HEK293 (cell line): ENCODE data around the gene TINAGL1.

Experiments
- CTCF ChIA-PET: fragments of 350-600 bp; formaldehyde crosslinking; extraction: SDS; loops from one replicate; lab custom pipeline; 2021; ENCODE audit warnings: antibody characterized with exemption; lab: Yijun Ruan, JAX
- POLR2A ChIA-PET: fragments of 300-600 bp; formaldehyde crosslinking; extraction: SDS; loops from one replicate; lab custom pipeline; 2020; ENCODE audit warnings: antibody characterized with exemption, inconsistent platforms; lab: Yijun Ruan, JAX
- H3K27ac ChIP-seq: fragments of 200-500 bp; sonication (Bioruptor generic); 2 replicates; pipeline ENCODE4 v1.5.1; 2014; ENCODE audit warnings: low read depth, low read length, control low read depth, inconsistent platforms; ENCODE audit errors: extremely low read depth
- H3K36me3 ChIP-seq, 2 experiments: fragments of 200-500 bp in 1 of 2; sonication (Bioruptor generic) in 1 of 2; 1 replicate in 1 of 2; 2 replicates in 1 of 2; pipeline ENCODE4 v1.5.1; 2014 to 2017; ENCODE audit warnings: inconsistent platforms in 2 of 2, low read length in 2 of 2; ENCODE audit not compliant: control insufficient read depth in 2 of 2, insufficient read depth in 1 of 2
- H3K4me1 ChIP-seq: fragments of 200-500 bp; sonication (Bioruptor generic); 2 replicates; pipeline ENCODE4 v1.5.1; 2014; ENCODE audit warnings: mild to moderate bottlenecking, low read length, inconsistent platforms; ENCODE audit not compliant: control insufficient read depth, insufficient read depth
- H3K4me3 ChIP-seq: 2 replicates; pipeline ENCODE4 v1.5.1; 2011; ENCODE audit warnings: low read depth, mild to moderate bottlenecking, control low read depth, low read length, moderate library complexity
- H3K9me3 ChIP-seq: fragments of 200-500 bp; sonication (Bioruptor generic); 2 replicates; pipeline ENCODE4 v1.5.1; 2014; ENCODE audit warnings: low read depth, low read length, inconsistent platforms; ENCODE audit not compliant: control insufficient read depth, insufficient read depth
- EGR2 ChIP-seq: fragments of 450-650 bp; formaldehyde crosslinking; IDR thresholded peaks from 2 replicates; pipeline ENCODE4 v1.5.1; 2016; ENCODE audit warnings: low read depth, missing biosample characterization, missing genetic modification characterization
- GLIS1 ChIP-seq: fragments of 450-650 bp; formaldehyde crosslinking; IDR thresholded peaks from 2 replicates; pipeline ENCODE4 v1.5.1; 2016; ENCODE audit warnings: missing biosample characterization, missing genetic modification characterization
- GLIS2 ChIP-seq: fragments of 450-650 bp; formaldehyde crosslinking; IDR thresholded peaks from 2 replicates; pipeline ENCODE4 v1.5.1; 2016; ENCODE audit warnings: missing biosample characterization, missing genetic modification characterization
- HOXA7 ChIP-seq: sonication (generic); formaldehyde crosslinking; IDR thresholded peaks from 2 replicates; pipeline ENCODE4 v1.8.1; 2022; ENCODE audit warnings: missing genetic modification reagents, borderline replicate concordance
- HOXC10 ChIP-seq: sonication (generic); formaldehyde crosslinking; IDR thresholded peaks from 2 replicates; pipeline ENCODE4 v1.8.1; 2023; ENCODE audit warnings: mild to moderate bottlenecking, missing genetic modification reagents
- SCRT1 ChIP-seq: fragments of 450-650 bp; formaldehyde crosslinking; IDR thresholded peaks from 2 replicates; pipeline ENCODE4 v1.5.1; 2016; ENCODE audit warnings: missing biosample characterization, missing genetic modification characterization, borderline replicate concordance
- SCRT2 ChIP-seq: fragments of 450-650 bp; formaldehyde crosslinking; IDR thresholded peaks from 2 replicates; pipeline ENCODE4 v1.5.1; 2016; ENCODE audit warnings: missing biosample characterization, missing genetic modification characterization
- ZBTB20 ChIP-seq: fragments of 450-650 bp; formaldehyde crosslinking; IDR thresholded peaks from 2 replicates; pipeline ENCODE4 v1.5.1; 2016; ENCODE audit warnings: missing biosample characterization, missing genetic modification characterization
- ZBTB21 ChIP-seq: fragments of 450-650 bp; formaldehyde crosslinking; IDR thresholded peaks from 2 replicates; pipeline ENCODE4 v1.5.1; 2017; ENCODE audit warnings: missing biosample characterization, missing genetic modification characterization
- ZFHX2 ChIP-seq: fragments of 450-650 bp; formaldehyde crosslinking; conservative IDR thresholded peaks from 2 replicates; pipeline ENCODE4 v1.5.1; 2016; ENCODE audit warnings: missing biosample characterization, missing genetic modification characterization
- ZIC2 ChIP-seq: fragments of 450-650 bp; formaldehyde crosslinking; IDR thresholded peaks from 2 replicates; pipeline ENCODE4 v1.5.1; 2016; ENCODE audit warnings: missing biosample characterization, missing genetic modification characterization
- ZNF10 ChIP-seq: fragments of 450-650 bp; formaldehyde crosslinking; IDR thresholded peaks from 2 replicates; pipeline ENCODE4 v1.5.1; 2017; ENCODE audit warnings: missing biosample characterization, missing genetic modification characterization
- ZNF114 ChIP-seq: fragments of 450-650 bp; formaldehyde crosslinking; IDR thresholded peaks from 2 replicates; pipeline ENCODE4 v1.5.0; 2017; ENCODE audit warnings: missing biosample characterization, missing genetic modification characterization
- ZNF16 ChIP-seq: fragments of 450-650 bp; formaldehyde crosslinking; IDR thresholded peaks from 2 replicates; pipeline ENCODE4 v1.5.1; 2016; ENCODE audit warnings: low read depth, missing biosample characterization, missing genetic modification characterization
- ZNF174 ChIP-seq: fragments of 450-650 bp; formaldehyde crosslinking; IDR thresholded peaks from 2 replicates; pipeline ENCODE4 v1.5.0; 2017; ENCODE audit warnings: missing biosample characterization, mild to moderate bottlenecking, missing genetic modification characterization
- ZNF175 ChIP-seq: fragments of 450-650 bp; formaldehyde crosslinking; IDR thresholded peaks from 2 replicates; pipeline ENCODE4 v1.5.1; 2016; ENCODE audit warnings: missing biosample characterization, missing genetic modification characterization
- ZNF2 ChIP-seq: fragments of 450-650 bp; formaldehyde crosslinking; IDR thresholded peaks from 2 replicates; pipeline ENCODE4 v1.5.1; 2016; ENCODE audit warnings: missing biosample characterization, missing genetic modification characterization
- ZNF23 ChIP-seq: fragments of 450-650 bp; formaldehyde crosslinking; IDR thresholded peaks from 2 replicates; pipeline ENCODE4 v1.5.1; 2016; ENCODE audit warnings: missing biosample characterization, missing genetic modification characterization, borderline replicate concordance
- ZNF24 ChIP-seq: fragments of 450-650 bp; formaldehyde crosslinking; IDR thresholded peaks from 2 replicates; pipeline ENCODE4 v1.5.1; 2016; ENCODE audit warnings: missing biosample characterization, missing genetic modification characterization
- ZNF324 ChIP-seq: fragments of 450-650 bp; formaldehyde crosslinking; IDR thresholded peaks from 2 replicates; pipeline ENCODE4 v1.5.1; 2016; ENCODE audit warnings: missing biosample characterization, missing genetic modification characterization
- ZNF423 ChIP-seq: fragments of 450-650 bp; formaldehyde crosslinking; IDR thresholded peaks from 2 replicates; pipeline ENCODE4 v1.5.1; 2016; ENCODE audit warnings: missing biosample characterization, missing genetic modification characterization
- ZNF600 ChIP-seq: fragments of 450-650 bp; formaldehyde crosslinking; IDR thresholded peaks from 2 replicates; pipeline ENCODE4 v1.5.1; 2016; ENCODE audit warnings: missing biosample characterization, missing genetic modification characterization
- ZNF621 ChIP-seq: fragments of 450-650 bp; formaldehyde crosslinking; IDR thresholded peaks from 2 replicates; pipeline ENCODE4 v1.5.1; 2017; ENCODE audit warnings: missing biosample characterization, missing genetic modification characterization
- ZNF623 ChIP-seq: fragments of 450-650 bp; formaldehyde crosslinking; IDR thresholded peaks from 2 replicates; pipeline ENCODE4 v1.5.1; 2016; ENCODE audit warnings: missing biosample characterization, missing genetic modification characterization
- ZNF768 ChIP-seq: fragments of 450-650 bp; formaldehyde crosslinking; IDR thresholded peaks from 2 replicates; pipeline ENCODE4 v1.5.1; 2018; ENCODE audit warnings: missing biosample characterization, mild to moderate bottlenecking, missing genetic modification characterization
- ZNF785 ChIP-seq: fragments of 450-650 bp; formaldehyde crosslinking; IDR thresholded peaks from 2 replicates; pipeline ENCODE4 v1.5.1; 2016; ENCODE audit warnings: missing biosample characterization, missing genetic modification characterization
- TF ChIP-seq, protein P1 (sequence below): fragments of 450-650 bp; formaldehyde crosslinking; IDR thresholded peaks from 2 replicates; pipeline ENCODE4 v1.5.1; 2017; ENCODE audit warnings: missing biosample characterization, mild to moderate bottlenecking, missing genetic modification characterization, moderate library complexity

The TINAGL1 gene

DNA sequence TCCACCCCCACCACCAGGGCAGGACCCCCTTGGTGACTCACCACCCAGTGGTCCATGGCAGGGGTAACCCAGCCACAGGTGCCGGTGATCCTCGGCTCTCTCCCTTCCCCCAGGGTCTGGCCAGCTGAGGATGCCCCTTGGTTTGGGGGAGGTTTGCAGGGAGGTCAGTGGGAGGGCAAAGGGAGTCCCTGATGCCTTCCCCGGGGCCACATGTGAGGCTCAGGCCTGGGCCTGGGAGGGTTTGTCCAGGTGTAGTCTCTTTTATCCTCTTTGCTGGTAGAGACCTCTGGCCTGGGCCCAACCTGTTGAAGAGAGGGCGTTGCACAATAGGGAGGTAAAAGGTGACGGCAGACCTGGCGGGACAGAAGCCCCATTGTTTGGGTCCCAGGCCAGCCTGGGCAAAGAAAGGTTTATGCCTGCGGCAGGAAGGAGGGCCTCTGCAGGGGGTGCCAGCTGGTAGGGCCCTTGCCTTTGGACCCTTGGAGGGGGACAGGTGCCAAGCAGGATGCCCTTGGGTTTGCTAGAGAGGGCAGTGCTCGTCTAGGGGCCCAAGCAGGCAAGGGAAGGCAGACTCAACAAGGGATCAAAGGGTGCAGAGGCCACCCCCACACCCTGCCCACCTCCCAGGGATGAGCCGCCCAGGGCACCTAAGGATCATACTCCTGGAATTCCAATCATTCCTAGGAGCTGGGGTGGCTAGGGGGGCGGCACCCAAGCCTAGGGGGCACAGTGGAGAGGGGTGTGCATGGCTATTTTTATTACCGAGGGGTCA, 760 bp upstream of the TINAGL1 start:
- H3K27ac ChIP-seq = no peak overlapping the region

DNA sequence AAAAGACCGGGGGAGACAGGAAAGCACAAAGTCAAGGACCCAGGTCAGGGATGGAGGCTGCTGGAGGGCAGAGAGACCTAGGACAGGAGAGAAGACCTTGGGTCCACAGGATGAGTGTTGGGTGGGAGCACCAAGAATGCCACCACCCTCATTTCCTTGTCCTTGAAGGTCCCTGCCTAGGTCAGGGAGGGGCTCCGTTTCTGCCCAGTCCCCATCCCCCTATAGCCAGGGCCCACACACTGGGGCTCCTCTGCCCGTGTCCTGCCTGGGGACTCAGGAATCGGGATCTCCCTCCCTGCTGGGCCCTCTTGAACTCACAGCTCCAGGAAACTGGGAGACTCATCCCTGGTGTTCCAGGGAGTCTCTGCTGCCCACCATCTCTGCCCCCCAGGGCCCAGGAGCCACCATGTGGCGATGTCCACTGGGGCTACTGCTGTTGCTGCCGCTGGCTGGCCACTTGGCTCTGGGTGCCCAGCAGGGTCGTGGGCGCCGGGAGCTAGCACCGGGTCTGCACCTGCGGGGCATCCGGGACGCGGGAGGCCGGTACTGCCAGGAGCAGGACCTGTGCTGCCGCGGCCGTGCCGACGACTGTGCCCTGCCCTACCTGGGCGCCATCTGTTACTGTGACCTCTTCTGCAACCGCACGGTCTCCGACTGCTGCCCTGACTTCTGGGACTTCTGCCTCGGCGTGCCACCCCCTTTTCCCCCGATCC, 584 bp downstream of the TINAGL1 start:
- no peak overlapping the region for H3K27ac ChIP-seq
- no peaks in the 10 kb centered on the region for H3K36me3 ChIP-seq
- no peak overlapping the region for H3K4me3 ChIP-seq
- ChIA-PET POLR2A (no interaction called here), CTCF (interaction anchor here (1.0 to 1.5 kb wide), 2 partner anchors 11 to 42 kb away, joined by 3 to 4 read pairs; no protein-coding TSS in a partner anchor)
- TF ChIP-seq ZNF621 (tag by site-specific recombination) (no peak), ZNF114 (tag by site-specific recombination) (no peak), HOXA7 (CRISPR knock-in tag) (no peak), ZNF423 (no peak), ZNF10 (no peak), ZIC2 (0 out of 2 replicates have a peak, but pooled peaks have one; percentile 31), ZBTB21 (tag by site-specific recombination) (no peak), ZNF16 (no peak), ZNF23 (tag by site-specific recombination) (no peak), ZNF785 (tag by site-specific recombination) (no peak), ZNF2 (tag by site-specific recombination) (no peak), ZNF768 (tag by site-specific recombination) (no peak), HOXC10 (CRISPR knock-in tag) (no peak), ZNF174 (no peak), ZNF600 (tag by site-specific recombination) (peak; percentile 19; the same call in 1 of the 2 replicates), ZNF175 (tag by site-specific recombination) (no peak)
- TF ChIP-seq, protein P1, sequence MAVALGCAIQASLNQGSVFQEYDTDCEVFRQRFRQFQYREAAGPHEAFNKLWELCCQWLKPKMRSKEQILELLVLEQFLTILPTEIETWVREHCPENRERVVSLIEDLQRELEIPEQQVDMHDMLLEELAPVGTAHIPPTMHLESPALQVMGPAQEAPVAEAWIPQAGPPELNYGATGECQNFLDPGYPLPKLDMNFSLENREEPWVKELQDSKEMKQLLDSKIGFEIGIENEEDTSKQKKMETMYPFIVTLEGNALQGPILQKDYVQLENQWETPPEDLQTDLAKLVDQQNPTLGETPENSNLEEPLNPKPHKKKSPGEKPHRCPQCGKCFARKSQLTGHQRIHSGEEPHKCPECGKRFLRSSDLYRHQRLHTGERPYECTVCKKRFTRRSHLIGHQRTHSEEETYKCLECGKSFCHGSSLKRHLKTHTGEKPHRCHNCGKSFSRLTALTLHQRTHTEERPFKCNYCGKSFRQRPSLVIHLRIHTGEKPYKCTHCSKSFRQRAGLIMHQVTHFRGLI = no peak
- no peaks in the 10 kb centered on the region for H3K9me3 ChIP-seq
- no peaks in the 10 kb centered on the region for H3K4me1 ChIP-seq

More for the DNA sequence above, 760 bp upstream of the TINAGL1 start:
- CTCF ChIA-PET = interaction anchor here (0.6 to 1.3 kb wide), 3 partner anchors 11 to 347 kb away, joined by 3 read pairs; no protein-coding TSS in a partner anchor
- Histone ChIP-seq H3K4me3 (no peak overlapping the region), H3K36me3 (no peaks in the 10 kb centered on the region), H3K4me1 (no peaks in the 10 kb centered on the region), H3K9me3 (no peaks in the 10 kb centered on the region)
- TF ChIP-seq ZNF623 (tag by site-specific recombination) (no peak), ZBTB20 (tag by site-specific recombination) (0 out of 2 replicates have a peak, but pooled peaks have one; percentile 10), EGR2 (tag by site-specific recombination) (0 out of 2 replicates have a peak, but pooled peaks have one; percentile 6), ZFHX2 (tag by site-specific recombination) (peak; percentile 60), GLIS1 (peak; percentile 32; the same call in 1 of the 2 replicates), GLIS2 (tag by site-specific recombination) (peak; percentile 46), SCRT2 (tag by site-specific recombination) (peak; percentile 89), ZNF24 (tag by site-specific recombination) (no peak), ZNF175 (tag by site-specific recombination) (no peak), ZNF324 (tag by site-specific recombination) (no peak), SCRT1 (0 out of 2 replicates have a peak, but pooled peaks have one; percentile 14)
- POLR2A ChIA-PET = interaction anchor here (1.0 kb wide), 1 partner anchor 16 kb away, joined by 3 read pairs; no protein-coding TSS in a partner anchor
